Gastrocnemius medialis (tissue), 4 donors: Measurements from ENCODE around the gene SPATA7.

Source experiments
- CTCF ChIP-seq, 5 experiments: fragments of 450-650 bp in 3 of 5; fragments of 200-600 bp in 2 of 5; sonication (generic) in 2 of 5; IDR thresholded peaks in 4 of 5; conservative IDR thresholded peaks in 1 of 5; 1 replicate in 4 of 5; 2 replicates in 1 of 5; pipeline ENCODE4 v1.5.1; 2016 to 2019; ENCODE audit warnings: antibody characterized with exemption in 5 of 5, mild to moderate bottlenecking in 3 of 5, moderate library complexity in 3 of 5
- POLR2A ChIP-seq, 2 donors: fragments of 450-650 bp; IDR thresholded peaks; one replicate each; pipeline ENCODE4 v1.6.1; 2017; ENCODE audit warnings: antibody characterized with exemption in 2 of 2, mild to moderate bottlenecking in 2 of 2, moderate library complexity in 2 of 2

GRCh38 chr14:88481794-88482193 is 96.3 kb downstream of the SPATA7 start:
- TF ChIP-seq CTCF (IDR thresholded peaks at IDR 0.05 in 4 of 5, conservative IDR thresholded peaks at IDR 0.05 in 1 of 5) (no peak), POLR2A (IDR thresholded peaks at IDR 0.05) (no peak)
